CD4-positive, alpha-beta T cell (primary cell): Measurements from ENCODE around the gene HRNR. TPM values are rescaled to one million over a fixed set of nuclear protein-coding genes. Genes with fewer than 3 reads are reported as not detected.
"Not testable (repeated sequence)": the region's sequence is repeated elsewhere in the genome, so short reads cannot be mapped to it uniquely, and the experiment has no call there.

Experiments
- ATAC-seq: fragments of 200-7000 bp; cut with Tn5 transposase; one replicate; pipeline ENCODE4 v1.10.0; 2022; ENCODE audit warnings: mild to moderate bottlenecking; ENCODE audit not compliant: poor library complexity
- CTCF ChIA-PET: fragments of 350-600 bp; sonication (Branson Sonifier 250); formaldehyde crosslinking; loops from one replicate; lab custom pipeline; 2021; ENCODE audit warnings: antibody characterized with exemption, inconsistent platforms; lab: Charles Lee
- POLR2A ChIA-PET: fragments of 350-600 bp; sonication (Branson Sonifier 250); formaldehyde crosslinking; loops from one replicate; lab custom pipeline; 2021; ENCODE audit warnings: antibody characterized with exemption, inconsistent platforms; lab: Charles Lee
- DNase-seq, 14 experiments: peaks; one replicate each; pipeline ENCODE4 v3.0.0-alpha.2; 2013 to 2020; ENCODE audit warnings: mixed read lengths in 2 of 14
- H3K27ac ChIP-seq, 2 donors: one replicate each; pipeline versions ENCODE4 v1.5.1 to v1.7.0; 2013; ENCODE audit warnings: low read length in 2 of 2, low read depth in 1 of 2, mild to moderate bottlenecking in 1 of 2
- H3K27me3 ChIP-seq, 2 experiments: 1 replicate in 1 of 2; 2 replicates in 1 of 2; pipeline versions ENCODE4 v1.6.1 to v1.7.0; 2013; ENCODE audit warnings: low read length in 2 of 2, control low read depth in 1 of 2, mild to moderate bottlenecking in 1 of 2, moderate library complexity in 1 of 2; ENCODE audit not compliant: insufficient read depth in 2 of 2, control insufficient read depth in 1 of 2
- H3K36me3 ChIP-seq: one replicate; pipeline ENCODE4 v1.6.1; 2013; ENCODE audit warnings: low read length, control low read depth; ENCODE audit not compliant: insufficient read depth
- H3K4me1 ChIP-seq: one replicate; pipeline ENCODE4 v1.6.1; 2013; ENCODE audit warnings: low read length, control low read depth; ENCODE audit not compliant: insufficient read depth
- H3K4me3 ChIP-seq: one replicate; pipeline ENCODE4 v1.5.1; 2013; ENCODE audit warnings: mild to moderate bottlenecking, low read length, moderate library complexity
- H3K9me3 ChIP-seq, 2 experiments: 1 replicate in 1 of 2; 2 replicates in 1 of 2; pipeline versions ENCODE4 v1.6.1 to v1.7.0; 2013; ENCODE audit warnings: low read length in 2 of 2, mild to moderate bottlenecking in 2 of 2, control low read depth in 1 of 2, moderate library complexity in 1 of 2; ENCODE audit not compliant: control insufficient read depth in 1 of 2, insufficient read depth in 1 of 2
- H3K27ac Mint-ChIP-seq: one replicate; pipeline ENCODE4 v1.8.0; 2020; ENCODE audit warnings: mixed read lengths
- H3K27me3 Mint-ChIP-seq: one replicate; pipeline ENCODE4 v1.8.0; 2021; ENCODE audit warnings: mixed read lengths
- H3K36me3 Mint-ChIP-seq: one replicate; pipeline ENCODE4 v1.8.0; 2021; ENCODE audit warnings: low read depth, mixed read lengths
- H3K4me1 Mint-ChIP-seq: one replicate; pipeline ENCODE4 v1.8.0; 2021; ENCODE audit warnings: low read depth, mixed read lengths
- H3K4me3 Mint-ChIP-seq: one replicate; pipeline ENCODE4 v1.8.0; 2020; ENCODE audit warnings: mild to moderate bottlenecking, mixed read lengths
- H3K9me3 Mint-ChIP-seq: one replicate; pipeline ENCODE4 v1.8.0; 2020; ENCODE audit warnings: mixed read lengths
- CTCF ChIP-seq: fragments of 200-600 bp; IDR thresholded peaks from one replicate; pipeline ENCODE4 v1.8.0; 2022; ENCODE audit warnings: antibody characterized with exemption, mild to moderate bottlenecking
- intact Hi-C, 2 experiments: fragments of 100-400 bp; cut with DNase I in 1 of 2; cut with micrococcal nuclease in 1 of 2; formaldehyde crosslinking; loops; one replicate each; pipeline versions ENCODE4 v1.15.1 to v1.9.0; 2023 to 2025; cut with DNase I, micrococcal nuclease
- polyA plus RNA-seq, 2 donors: library from polyadenylated mRNA; unstranded; fragments of 120-200 nt; gene quantifications; one replicate each; pipeline ENCODE4 v1.2.1, GENCODE V29; 2013
- total RNA-seq, 174 experiments: library from RNA in 2 of 174; stranded (reverse) in 2 of 174; gene quantifications; one replicate each; pipeline ENCODE4 v1.2.3 and lab custom pipeline; 2021 to 2026

HRNR gene
- total RNA-seq (not detected), total RNA-seq (lab: John Stamatoyannopoulos, UW) (0 to 0.08 (median 0) reads per million in 172 experiments)
- 0.05 TPM for polyA plus RNA-seq (2013, experiment 1 of 2)
- 0.03 TPM for polyA plus RNA-seq (2013, experiment 2 of 2)

- DNase-seq (no peak), ATAC-seq (no peak)
- Mint-ChIP-seq H3K27me3 (peaks cover 40% of the 10 kb centered on the region), H3K36me3 (no peaks in the 10 kb centered on the region), H3K9me3 (no peaks in the 10 kb centered on the region), H3K4me3 (no peak within 1 kb of the TSS), H3K4me1 (no peaks in the 10 kb centered on the region), H3K27ac (no peak within 1 kb of the TSS)
- CTCF ChIA-PET = no interaction called here
- Histone ChIP-seq H3K27me3 (peaks cover 3 to 4% of the 10 kb centered on the region in 2 experiments), H3K27ac (no peak within 1 kb of the TSS), H3K4me3 (no peak within 1 kb of the TSS), H3K9me3 (peaks cover 0 to 6% of the 10 kb centered on the region in 2 experiments), H3K4me1 (no peaks in the 10 kb centered on the region), H3K36me3 (no peaks in the 10 kb centered on the region)
- intact Hi-C loops = no loop called here
- TF ChIP-seq CTCF = no peak
- POLR2A ChIA-PET = no interaction called here
Observed at GRCh38 chr1:152224093-152224492, at the start of gene HRNR. TSS of gene HRNR (minus strand) at chr1:152224193. CDS start at chr1:152223253, 940 bp downstream.

GRCh38 chr1:152256394-152256793 is 32.4 kb upstream of the HRNR start:
- H3K36me3 ChIP-seq, H3K27me3 ChIP-seq, H3K4me3 ChIP-seq, H3K4me1 Mint-ChIP-seq, POLR2A ChIA-PET, ATAC-seq, H3K36me3 Mint-ChIP-seq, H3K27ac Mint-ChIP-seq, CTCF ChIA-PET, H3K27ac ChIP-seq, H3K4me1 ChIP-seq, H3K9me3 Mint-ChIP-seq, intact Hi-C loops, H3K4me3 Mint-ChIP-seq, DNase-seq: not testable (repeated sequence)
- H3K9me3 ChIP-seq = peaks cover 0 to 12% of the 10 kb centered on the region in 2 experiments
- peaks cover 17% of the 10 kb centered on the region for H3K27me3 Mint-ChIP-seq

- intact Hi-C loops = no loop called here
- H3K4me1 Mint-ChIP-seq = no peaks in the 10 kb centered on the region
- no peak overlapping the region for H3K4me3 Mint-ChIP-seq
- H3K27ac ChIP-seq = no peak overlapping the region
- no peaks in the 10 kb centered on the region for H3K4me1 ChIP-seq
- ChIA-PET POLR2A (no interaction called here), CTCF (no interaction called here)
- H3K36me3 Mint-ChIP-seq = no peaks in the 10 kb centered on the region
- H3K36me3 ChIP-seq = no peaks in the 10 kb centered on the region
- H3K9me3 Mint-ChIP-seq = no peaks in the 10 kb centered on the region
- H3K27ac Mint-ChIP-seq = no peak overlapping the region
- peaks cover 2 to 3% of the 10 kb centered on the region in 2 experiments for H3K27me3 ChIP-seq
- no peak overlapping the region for H3K4me3 ChIP-seq
- DNase-seq (no peak), ATAC-seq (no peak)
- no peak for TF ChIP-seq CTCF
- H3K9me3 ChIP-seq = peaks cover 0 to 9% of the 10 kb centered on the region in 2 experiments
- peaks cover 15% of the 10 kb centered on the region for H3K27me3 Mint-ChIP-seq
Observed at GRCh38 chr1:152252157-152252556, 28.2 kb upstream of the HRNR start.

GRCh38 chr1:152251391-152251790 is 27.4 kb upstream of the HRNR start:
- DNase-seq (no peak), ATAC-seq (no peak)
- Mint-ChIP-seq H3K36me3 (no peaks in the 10 kb centered on the region), H3K27me3 (peaks cover 15% of the 10 kb centered on the region), H3K4me3 (no peak overlapping the region), H3K27ac (no peak overlapping the region), H3K4me1 (no peaks in the 10 kb centered on the region), H3K9me3 (no peaks in the 10 kb centered on the region)
- Histone ChIP-seq H3K36me3 (no peaks in the 10 kb centered on the region), H3K27ac (no peak overlapping the region), H3K4me1 (no peaks in the 10 kb centered on the region), H3K9me3 (peaks cover 0 to 2% of the 10 kb centered on the region in 2 experiments), H3K4me3 (no peak overlapping the region), H3K27me3 (peaks cover 2 to 3% of the 10 kb centered on the region in 2 experiments)
- POLR2A ChIA-PET = no interaction called here
- intact Hi-C loops = no loop called here
- CTCF ChIA-PET = no interaction called here
- TF ChIP-seq CTCF = no peak
